DOHH2 (cell line): ENCODE results near the gene OR1A2.
"Not testable (repeated sequence)": the region's sequence is repeated elsewhere in the genome, so short reads cannot be mapped to it uniquely, and the experiment has no call there.

Experiments
- EZH2phosphoT487 ChIP-seq: fragments of 200-600 bp; sonication (generic); IDR thresholded peaks from 2 replicates; pipeline ENCODE4 v1.6.1; 2017; ENCODE audit warnings: borderline replicate concordance, mild to moderate bottlenecking, antibody characterized with exemption, low read length, moderate library complexity, mixed read lengths
- TF ChIP-seq, protein P1 (sequence below): fragments of 200-600 bp; sonication (generic); IDR thresholded peaks from one replicate; pipeline ENCODE4 v1.5.1; 2014; ENCODE audit warnings: antibody characterized with exemption, mild to moderate bottlenecking, low read depth, low read length; ENCODE audit not compliant: poor library complexity, severe bottlenecking

DNA sequence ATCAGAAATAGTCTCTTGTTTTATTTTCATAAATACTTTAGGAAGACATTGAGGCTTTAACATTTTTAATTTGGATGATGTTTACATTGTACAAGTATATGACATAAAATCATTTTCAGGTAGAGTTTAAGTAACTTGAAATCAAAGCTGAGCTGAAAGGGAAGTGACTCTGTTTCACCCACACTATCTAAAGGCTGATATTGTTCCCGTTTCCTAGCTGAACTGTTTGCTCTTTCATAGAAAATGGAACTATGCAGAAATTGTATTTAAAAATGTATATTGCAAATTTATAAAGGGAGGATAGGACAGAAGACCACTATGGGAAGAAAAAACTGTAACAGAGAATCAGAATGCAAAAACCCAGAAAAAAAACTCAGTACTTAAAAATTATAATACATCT lies 47.5 kb downstream of the OR1A2 start:
- TF ChIP-seq, protein P1, sequence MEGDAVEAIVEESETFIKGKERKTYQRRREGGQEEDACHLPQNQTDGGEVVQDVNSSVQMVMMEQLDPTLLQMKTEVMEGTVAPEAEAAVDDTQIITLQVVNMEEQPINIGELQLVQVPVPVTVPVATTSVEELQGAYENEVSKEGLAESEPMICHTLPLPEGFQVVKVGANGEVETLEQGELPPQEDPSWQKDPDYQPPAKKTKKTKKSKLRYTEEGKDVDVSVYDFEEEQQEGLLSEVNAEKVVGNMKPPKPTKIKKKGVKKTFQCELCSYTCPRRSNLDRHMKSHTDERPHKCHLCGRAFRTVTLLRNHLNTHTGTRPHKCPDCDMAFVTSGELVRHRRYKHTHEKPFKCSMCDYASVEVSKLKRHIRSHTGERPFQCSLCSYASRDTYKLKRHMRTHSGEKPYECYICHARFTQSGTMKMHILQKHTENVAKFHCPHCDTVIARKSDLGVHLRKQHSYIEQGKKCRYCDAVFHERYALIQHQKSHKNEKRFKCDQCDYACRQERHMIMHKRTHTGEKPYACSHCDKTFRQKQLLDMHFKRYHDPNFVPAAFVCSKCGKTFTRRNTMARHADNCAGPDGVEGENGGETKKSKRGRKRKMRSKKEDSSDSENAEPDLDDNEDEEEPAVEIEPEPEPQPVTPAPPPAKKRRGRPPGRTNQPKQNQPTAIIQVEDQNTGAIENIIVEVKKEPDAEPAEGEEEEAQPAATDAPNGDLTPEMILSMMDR = not testable (repeated sequence)
- not testable (repeated sequence) for TF ChIP-seq EZH2phosphoT487
